Smooth muscle cell (in vitro differentiated cells): Measurements from ENCODE around the gene WIF1. TPM values are rescaled to one million over a fixed set of nuclear protein-coding genes. Genes with fewer than 3 reads are reported as not detected.

Experiments
- DNase-seq: peaks from one replicate; lab custom pipeline; 2025; ENCODE audit not compliant: unreplicated experiment; lab: John Stamatoyannopoulos, UW
- H2AFZ ChIP-seq: fragments of 200-600 bp; sonication (generic); 2 replicates; pipeline ENCODE4 v1.6.0; 2016; ENCODE audit warnings: antibody characterized with exemption, low read depth, mild to moderate bottlenecking
- H3F3A ChIP-seq: fragments of 200-600 bp; sonication (generic); 2 replicates; pipeline ENCODE4 v1.6.0; 2017; ENCODE audit warnings: antibody characterized with exemption, low read depth
- H3K27ac ChIP-seq: fragments of 200-600 bp; sonication (generic); 2 replicates; pipeline ENCODE4 v1.5.1; 2016; ENCODE audit warnings: low read depth, mild to moderate bottlenecking
- H3K27me3 ChIP-seq: fragments of 200-600 bp; sonication (generic); 2 replicates; pipeline ENCODE4 v1.6.1; 2016; ENCODE audit warnings: low read depth, mild to moderate bottlenecking
- H3K36me3 ChIP-seq: fragments of 200-600 bp; sonication (generic); 2 replicates; pipeline ENCODE4 v1.5.1; 2016; ENCODE audit warnings: low read depth
- H3K4me1 ChIP-seq: fragments of 200-600 bp; sonication (generic); 2 replicates; pipeline ENCODE4 v1.5.1; 2016; ENCODE audit warnings: low read depth
- H3K4me2 ChIP-seq: fragments of 200-600 bp; sonication (generic); 2 replicates; pipeline ENCODE4 v1.6.0; 2016; ENCODE audit warnings: mild to moderate bottlenecking
- H3K4me3 ChIP-seq: fragments of 200-600 bp; sonication (generic); 2 replicates; pipeline ENCODE4 v1.5.1; 2016; ENCODE audit warnings: mild to moderate bottlenecking
- H3K79me2 ChIP-seq: fragments of 200-600 bp; sonication (generic); 2 replicates; pipeline ENCODE4 v1.6.0; 2016; ENCODE audit warnings: low read depth, mild to moderate bottlenecking
- H3K9ac ChIP-seq: fragments of 200-600 bp; sonication (generic); 2 replicates; pipeline ENCODE4 v1.6.0; 2016; ENCODE audit warnings: low read depth
- H3K9me3 ChIP-seq: fragments of 200-600 bp; sonication (generic); replicated peaks from 2 replicates; pipeline ENCODE4 v1.5.1; 2016; ENCODE audit warnings: low read depth
- H4K20me1 ChIP-seq: fragments of 200-600 bp; sonication (generic); 2 replicates; pipeline ENCODE4 v1.6.0; 2016; ENCODE audit warnings: low read depth
- WGBS: methylation state at CpG from one replicate; pipeline ENCODE4 v1.1.7; 2016; ENCODE audit warnings: low lambda C conversion rate; 5-methylcytosine and 5-hydroxymethylcytosine counted together
- polyA plus RNA-seq: library from polyadenylated mRNA; unstranded; fragments of >200 nt; fragmentation: Nextera tagmentation; extraction: Ambion mirVana; gene quantifications from 2 replicates; pipeline ENCODE4 v1.2.1, GENCODE V29; 2016
- total RNA-seq: library from RNA; depleted of rRNA; stranded (reverse); fragments of >200 nt; gene quantifications from 2 replicates; pipeline ENCODE4 v1.2.3, GENCODE V29; 2014
- TF ChIP-seq, protein P1 (sequence below): fragments of 200-600 bp; sonication (generic); IDR thresholded peaks from 2 replicates; pipeline ENCODE4 v1.5.1; 2017; ENCODE audit warnings: borderline replicate concordance, mild to moderate bottlenecking, antibody characterized with exemption; ENCODE audit not compliant: insufficient read depth, poor library complexity, severe bottlenecking

The WIF1 gene
- total and polyA plus RNA-seq, 2 experiments from 2014 or later: 0.30 TPM; not detected in 1

DNA sequence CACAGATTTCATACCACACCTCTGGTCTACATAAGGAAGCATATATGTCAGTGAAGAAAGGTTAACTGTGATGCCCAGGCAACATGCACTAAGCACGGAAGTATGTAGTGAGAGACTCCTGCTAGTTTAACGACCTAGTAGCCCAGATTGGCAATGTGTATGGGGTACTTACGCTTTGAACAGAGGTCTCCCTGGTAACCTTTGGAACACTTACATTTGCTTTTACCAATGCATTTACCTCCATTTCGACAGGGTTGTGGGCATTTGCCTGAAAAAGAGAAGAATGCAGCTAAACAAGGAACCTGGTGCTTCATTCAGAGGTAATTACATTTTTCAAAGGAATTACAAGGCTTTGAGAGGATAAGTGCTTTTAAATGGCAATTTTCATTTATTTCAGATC lies 65.2 kb downstream of the WIF1 start:
- no peaks in the 10 kb centered on the region for H3K79me2 ChIP-seq
- H3K4me2 ChIP-seq: no peak overlapping the region
- H3K4me3 ChIP-seq: no peak overlapping the region
- TF ChIP-seq, protein P1, sequence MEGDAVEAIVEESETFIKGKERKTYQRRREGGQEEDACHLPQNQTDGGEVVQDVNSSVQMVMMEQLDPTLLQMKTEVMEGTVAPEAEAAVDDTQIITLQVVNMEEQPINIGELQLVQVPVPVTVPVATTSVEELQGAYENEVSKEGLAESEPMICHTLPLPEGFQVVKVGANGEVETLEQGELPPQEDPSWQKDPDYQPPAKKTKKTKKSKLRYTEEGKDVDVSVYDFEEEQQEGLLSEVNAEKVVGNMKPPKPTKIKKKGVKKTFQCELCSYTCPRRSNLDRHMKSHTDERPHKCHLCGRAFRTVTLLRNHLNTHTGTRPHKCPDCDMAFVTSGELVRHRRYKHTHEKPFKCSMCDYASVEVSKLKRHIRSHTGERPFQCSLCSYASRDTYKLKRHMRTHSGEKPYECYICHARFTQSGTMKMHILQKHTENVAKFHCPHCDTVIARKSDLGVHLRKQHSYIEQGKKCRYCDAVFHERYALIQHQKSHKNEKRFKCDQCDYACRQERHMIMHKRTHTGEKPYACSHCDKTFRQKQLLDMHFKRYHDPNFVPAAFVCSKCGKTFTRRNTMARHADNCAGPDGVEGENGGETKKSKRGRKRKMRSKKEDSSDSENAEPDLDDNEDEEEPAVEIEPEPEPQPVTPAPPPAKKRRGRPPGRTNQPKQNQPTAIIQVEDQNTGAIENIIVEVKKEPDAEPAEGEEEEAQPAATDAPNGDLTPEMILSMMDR: no peak
- no peaks in the 10 kb centered on the region for H3K9me3 ChIP-seq
- WGBS: 35% methylated on average over 4 of the region's 4 CpGs
- no peak overlapping the region for H3K27ac ChIP-seq
- no peaks in the 10 kb centered on the region for H3F3A ChIP-seq
- no peak for DNase-seq
- no peaks in the 10 kb centered on the region for H4K20me1 ChIP-seq
- H3K27me3 ChIP-seq: no peaks in the 10 kb centered on the region
- no peak overlapping the region for H2AFZ ChIP-seq
- no peaks in the 10 kb centered on the region for H3K36me3 ChIP-seq
- no peak overlapping the region for H3K9ac ChIP-seq
- H3K4me1 ChIP-seq: peaks cover 5% of the 10 kb centered on the region

DNA sequence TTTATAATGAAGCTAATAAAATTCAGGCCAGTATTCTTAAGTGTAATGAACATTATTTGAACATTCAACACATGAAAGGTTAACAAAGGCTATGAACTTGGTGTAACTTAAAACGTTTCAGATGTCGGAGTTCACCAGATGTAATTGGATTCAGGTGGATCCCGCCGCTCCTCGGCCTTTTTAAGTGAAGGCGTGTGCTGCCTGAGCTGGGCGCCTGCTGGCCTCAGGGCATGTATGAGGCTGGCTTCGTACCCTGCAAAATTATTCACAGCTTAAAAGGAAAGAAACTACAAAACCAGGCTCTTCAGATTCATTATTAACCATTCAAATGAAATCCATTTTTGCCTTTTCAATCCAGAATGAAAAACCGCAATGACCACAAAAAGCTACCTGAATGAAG lies 69.9 kb downstream of the WIF1 start:
- Histone ChIP-seq H3K27me3 (peaks cover 10% of the 10 kb centered on the region), H3K4me2 (no peak overlapping the region), H3K79me2 (no peaks in the 10 kb centered on the region), H3F3A (no peaks in the 10 kb centered on the region), H3K4me3 (no peak overlapping the region), H3K36me3 (no peaks in the 10 kb centered on the region), H3K27ac (no peak overlapping the region), H3K4me1 (peaks cover 15% of the 10 kb centered on the region), H3K9me3 (no peaks in the 10 kb centered on the region), H4K20me1 (no peaks in the 10 kb centered on the region), H2AFZ (no peak overlapping the region), H3K9ac (no peak overlapping the region)
- DNase-seq: no peak
- TF ChIP-seq, protein P1: no peak
- WGBS: 73% methylated on average over 9 of the region's 9 CpGs

- TF ChIP-seq, protein P1: no peak
- H3K79me2 ChIP-seq: no peaks in the 10 kb centered on the region
- no peaks in the 10 kb centered on the region for H4K20me1 ChIP-seq
- no peaks in the 10 kb centered on the region for H3F3A ChIP-seq
- peaks cover 8% of the 10 kb centered on the region for H3K4me1 ChIP-seq
- H3K4me2 ChIP-seq: no peak overlapping the region
- no peaks in the 10 kb centered on the region for H3K9me3 ChIP-seq
- H3K36me3 ChIP-seq: no peaks in the 10 kb centered on the region
- H3K27me3 ChIP-seq: peaks cover 9% of the 10 kb centered on the region
- H2AFZ ChIP-seq: no peak overlapping the region
- no peak overlapping the region for H3K4me3 ChIP-seq
- H3K9ac ChIP-seq: no peak overlapping the region
- WGBS: 92% methylated on average over 4 of the region's 4 CpGs
- H3K27ac ChIP-seq: no peak overlapping the region
- no peak for DNase-seq
Measured at GRCh38 chr12:65045269-65045668, 75.8 kb downstream of the WIF1 start.

- Histone ChIP-seq H3K27ac (no peak overlapping the region), H2AFZ (no peak overlapping the region), H4K20me1 (no peaks in the 10 kb centered on the region), H3K4me3 (no peak overlapping the region), H3K79me2 (no peaks in the 10 kb centered on the region), H3K9me3 (no peaks in the 10 kb centered on the region), H3F3A (no peaks in the 10 kb centered on the region), H3K27me3 (no peaks in the 10 kb centered on the region), H3K4me2 (no peak overlapping the region), H3K36me3 (no peaks in the 10 kb centered on the region), H3K4me1 (no peaks in the 10 kb centered on the region), H3K9ac (no peak overlapping the region)
- 91% methylated on average over 2 of the region's 2 CpGs for WGBS
- no peak for DNase-seq
- TF ChIP-seq, protein P1: no peak
Measured at GRCh38 chr12:65039301-65039700, 81.8 kb downstream of the WIF1 start.
